ENCODE data around the gene TCF23.
"Not testable (repeated sequence)": the region's sequence is repeated elsewhere in the genome, so short reads cannot be mapped to it uniquely, and the experiment has no call there.

The TCF23 gene

DNA sequence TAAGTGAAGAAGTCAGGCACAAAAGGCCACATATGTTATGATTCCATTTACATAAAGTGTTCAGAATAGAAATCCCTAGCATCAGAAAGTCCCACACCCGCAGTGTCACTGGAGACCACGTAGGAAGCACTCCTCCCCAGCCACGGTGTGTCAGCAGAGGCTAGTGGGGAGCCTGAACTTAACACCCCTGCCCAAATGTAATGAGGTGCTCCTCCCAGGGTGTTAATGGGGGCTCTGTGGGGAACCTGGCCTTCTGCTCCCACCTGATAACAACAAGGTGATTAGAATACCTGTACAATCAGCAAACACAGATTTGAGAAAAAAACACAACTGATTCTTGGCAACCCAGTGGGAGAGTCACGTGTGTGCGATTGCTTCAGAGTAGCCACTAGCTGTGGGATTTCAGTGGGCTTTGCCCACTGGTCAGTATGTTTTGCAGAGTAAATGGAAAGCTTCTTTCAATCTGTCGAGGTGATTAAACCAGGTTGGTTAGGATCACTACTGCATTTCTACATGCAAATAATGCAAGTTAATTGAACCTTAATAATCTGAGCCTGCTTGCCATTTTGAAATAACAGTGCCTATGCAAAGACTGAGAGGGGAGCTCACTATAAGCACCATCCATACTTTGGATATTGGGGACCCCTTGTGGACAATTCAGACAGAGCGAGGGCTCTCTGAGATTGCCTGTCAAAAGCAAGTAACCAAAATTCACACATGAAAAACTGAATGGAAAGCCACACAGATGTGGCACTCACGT, 42.4 kb downstream of the TCF23 start:
- peak; percentile 44 for DNase-seq

DNA sequence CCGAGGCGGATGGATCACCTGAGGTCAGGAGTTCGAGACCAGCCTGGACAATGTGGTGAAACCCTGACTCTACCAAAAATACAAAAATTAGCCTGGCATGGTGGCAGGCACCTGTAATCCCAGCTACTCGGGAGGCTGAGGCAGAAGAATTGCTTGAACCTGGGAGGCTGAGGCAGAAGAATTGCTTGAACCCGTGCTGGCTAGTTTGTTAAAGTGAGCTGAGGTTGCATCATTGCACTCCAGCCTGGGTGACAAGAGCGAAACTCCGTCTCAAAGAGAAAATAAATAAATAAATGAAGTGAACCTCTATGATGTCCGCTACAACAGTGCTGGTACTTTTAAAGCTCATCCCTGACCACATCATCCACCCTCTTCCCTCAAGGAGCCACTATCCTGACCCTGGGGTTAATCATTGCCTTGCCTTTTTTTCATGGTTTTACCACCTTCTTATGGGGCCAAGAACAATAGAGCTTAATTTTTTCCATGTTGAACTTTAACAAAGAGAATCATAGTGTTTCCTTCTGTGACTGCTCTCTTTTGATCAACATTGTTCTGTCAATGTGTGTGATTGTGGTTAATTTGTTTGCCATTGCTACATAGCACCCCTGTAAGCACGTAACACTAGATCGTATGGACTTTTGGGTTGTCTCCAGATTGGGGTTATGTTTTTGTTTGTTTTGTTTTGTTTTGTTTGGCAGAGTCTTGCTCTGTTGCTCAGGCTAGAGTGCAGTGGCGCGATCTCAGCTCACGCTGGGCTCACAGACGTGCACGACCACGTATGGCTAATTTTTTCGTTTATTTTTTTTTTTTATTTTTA, 45.9 kb downstream of the TCF23 start:
- peak; percentile 25 for DNase-seq

DNA sequence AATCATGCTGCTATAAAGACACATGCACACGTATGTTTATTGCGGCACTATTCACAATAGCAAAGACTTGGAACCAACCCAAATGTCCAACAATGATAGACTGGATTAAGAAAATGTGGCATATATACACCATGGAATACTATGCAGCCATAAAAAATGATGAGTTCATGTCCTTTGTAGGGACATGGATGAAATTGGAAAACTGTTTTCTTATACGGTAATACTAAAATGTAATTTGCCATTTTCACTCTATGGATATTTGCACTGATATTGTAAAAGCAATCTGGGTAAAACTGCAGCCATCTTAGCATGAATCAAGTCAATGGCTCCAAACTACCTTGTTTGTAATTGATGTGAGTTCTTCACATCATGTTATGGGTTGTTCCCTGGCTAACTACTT, 47.0 kb downstream of the TCF23 start:
- not testable (repeated sequence) for DNase-seq

DNA sequence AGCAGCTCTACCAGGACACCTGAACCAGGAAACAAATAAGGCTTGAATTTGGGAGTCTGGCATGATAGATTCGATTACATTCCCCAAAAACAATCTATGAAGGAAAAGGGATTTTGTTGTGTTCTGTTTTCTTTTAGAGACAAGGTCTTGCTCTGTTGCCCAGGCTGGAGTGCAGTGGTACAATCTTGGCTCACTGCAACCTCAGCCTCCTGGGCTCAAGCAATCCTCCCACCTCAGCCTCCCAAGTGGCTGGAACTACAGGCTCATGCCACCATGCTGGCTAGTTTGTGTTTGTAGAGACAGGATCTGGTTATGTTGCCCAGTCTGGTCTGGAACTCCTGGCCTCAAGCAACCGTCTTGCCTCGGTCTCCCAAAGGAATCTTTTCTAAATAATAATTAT, 49.3 kb downstream of the TCF23 start:
- DNase-seq, result not testable (repeated sequence)

DNA sequence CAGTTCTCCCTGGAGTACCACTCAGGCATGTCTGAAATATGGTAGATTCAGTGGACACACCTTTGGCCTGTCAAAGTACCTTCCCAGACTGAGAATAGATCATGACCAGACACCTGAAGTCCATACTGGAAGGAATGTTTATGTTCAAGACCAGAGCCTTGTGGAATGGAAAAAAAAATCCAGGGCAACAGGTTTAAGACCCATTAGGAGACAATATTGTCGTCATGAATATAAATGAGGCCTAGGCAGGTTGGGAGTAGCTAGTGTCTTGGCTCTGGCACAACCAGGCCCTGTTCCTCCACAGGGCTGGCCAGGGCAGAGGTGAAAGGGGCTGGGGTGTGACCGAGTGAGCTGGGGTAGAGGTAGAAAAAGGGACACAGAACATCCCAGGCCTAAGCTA, 49.8 kb downstream of the TCF23 start:
- no peak for DNase-seq

DNA sequence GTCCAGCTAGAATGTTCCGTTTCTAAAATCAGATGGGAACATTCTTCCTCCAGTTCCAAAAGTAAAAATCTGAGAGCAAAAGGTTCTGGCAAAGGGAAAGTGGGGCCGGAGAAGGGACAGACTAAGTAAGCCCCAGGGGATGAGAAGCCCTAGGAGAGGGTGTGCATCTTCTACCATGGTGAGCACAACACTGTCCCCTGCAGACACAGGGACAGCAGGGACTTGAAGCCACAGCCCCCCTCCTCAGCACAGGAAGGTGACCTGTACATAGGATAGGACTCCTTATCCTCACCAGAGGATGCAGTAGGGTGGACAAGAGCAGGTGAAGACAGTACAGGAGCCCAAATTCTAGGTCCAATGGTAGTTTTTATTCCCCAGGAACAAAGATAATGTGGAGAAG, 50.4 kb downstream of the TCF23 start:
- no peak for DNase-seq

DNA sequence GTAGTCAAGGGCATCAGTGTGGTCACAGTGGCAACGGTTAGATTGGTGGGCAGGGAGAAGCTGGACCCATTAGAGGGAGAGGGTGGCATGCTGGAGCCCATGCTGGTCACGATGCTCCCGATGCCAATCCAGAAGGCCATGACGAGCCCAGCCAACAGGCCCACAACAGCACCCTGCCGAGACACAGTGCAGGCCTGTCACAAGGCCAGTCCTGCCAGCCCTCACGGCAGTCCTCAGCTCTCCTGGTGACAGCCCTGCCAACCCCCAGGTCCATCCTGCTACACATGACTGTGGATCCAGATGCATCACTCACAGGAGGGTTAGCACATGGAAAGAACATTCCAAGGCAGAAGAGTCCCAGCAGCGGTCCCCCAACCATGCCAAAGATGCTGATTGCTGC, 52.9 kb downstream of the TCF23 start:
- DNase-seq, result no peak

DNA sequence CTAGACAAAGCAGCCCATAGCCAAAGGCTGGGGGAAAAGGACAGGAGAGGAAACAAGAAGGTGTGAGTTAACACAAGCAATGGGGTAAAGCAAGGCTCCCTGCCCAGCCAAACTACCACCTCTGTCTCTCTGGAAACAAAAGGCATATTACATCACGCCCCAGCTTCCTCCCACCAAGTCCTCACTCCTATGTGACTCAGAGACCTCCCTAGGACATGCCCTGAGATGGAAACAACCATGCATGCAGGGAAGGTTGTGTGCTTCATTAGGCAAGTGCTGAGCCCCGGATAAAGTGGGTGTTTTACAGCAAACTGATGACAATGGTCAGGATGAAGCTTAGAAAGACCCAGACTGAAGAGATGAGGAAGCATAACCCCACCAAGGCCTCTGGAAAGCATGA, 54.0 kb downstream of the TCF23 start:
- no peak for DNase-seq

DNA sequence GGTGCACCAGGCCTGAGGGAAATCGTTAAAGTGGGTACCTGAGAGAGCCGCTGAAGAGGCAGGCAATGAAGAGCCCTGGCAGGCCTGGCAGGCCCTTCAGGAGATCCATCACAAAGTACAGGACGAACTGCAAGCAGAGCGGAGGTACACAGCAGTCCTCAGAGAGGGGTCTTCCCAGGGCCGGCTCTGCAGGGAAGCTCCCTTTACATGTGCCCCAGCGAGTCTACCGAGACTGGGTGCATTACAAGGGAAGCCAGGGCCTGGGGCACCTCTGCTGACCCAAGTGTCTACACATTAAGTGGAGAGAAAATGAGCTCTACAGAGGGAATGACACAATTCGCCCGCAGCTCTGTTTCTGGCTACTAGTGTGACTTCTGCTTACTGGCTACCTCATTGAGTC, 54.9 kb downstream of the TCF23 start:
- no peak for DNase-seq

DNA sequence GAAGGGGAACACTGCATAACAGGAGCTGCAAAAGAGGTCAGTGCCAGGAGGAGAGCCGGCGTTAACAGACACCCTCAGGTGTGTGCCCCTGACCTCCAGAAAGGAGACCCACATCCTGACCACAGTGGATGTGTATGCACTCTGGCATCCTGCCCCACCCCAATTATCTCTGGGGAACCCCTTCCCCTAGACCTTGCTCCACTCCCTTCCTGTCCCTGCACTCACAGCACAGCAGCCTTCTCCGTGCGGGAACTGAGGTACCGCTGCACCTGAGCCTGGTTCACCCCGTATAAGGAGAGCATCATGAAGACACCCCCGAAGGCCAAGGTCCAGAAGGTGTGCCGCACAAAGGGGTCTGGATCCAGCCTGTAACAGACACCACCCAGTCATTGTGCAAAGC, 55.8 kb downstream of the TCF23 start:
- no peak for DNase-seq

DNA sequence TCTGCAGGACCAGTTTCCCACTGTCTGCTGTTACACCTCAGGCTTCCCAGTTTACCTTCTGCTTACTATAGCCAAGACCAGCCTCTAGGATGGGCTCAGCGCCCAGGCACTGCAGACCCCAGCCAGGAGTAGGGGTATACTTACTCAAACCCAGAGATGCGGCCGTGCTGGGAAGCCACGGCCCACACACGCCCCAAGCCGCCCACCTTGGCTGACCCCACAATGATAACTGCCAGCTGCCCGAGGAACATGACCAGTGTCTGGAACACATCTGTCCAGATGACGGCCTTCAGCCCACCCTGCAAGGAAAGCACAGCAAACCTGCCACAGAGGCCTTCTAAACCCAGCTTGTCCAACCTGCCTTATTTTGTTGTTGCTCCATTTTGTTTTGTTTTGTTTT, 56.4 kb downstream of the TCF23 start:
- no peak for DNase-seq

DNA sequence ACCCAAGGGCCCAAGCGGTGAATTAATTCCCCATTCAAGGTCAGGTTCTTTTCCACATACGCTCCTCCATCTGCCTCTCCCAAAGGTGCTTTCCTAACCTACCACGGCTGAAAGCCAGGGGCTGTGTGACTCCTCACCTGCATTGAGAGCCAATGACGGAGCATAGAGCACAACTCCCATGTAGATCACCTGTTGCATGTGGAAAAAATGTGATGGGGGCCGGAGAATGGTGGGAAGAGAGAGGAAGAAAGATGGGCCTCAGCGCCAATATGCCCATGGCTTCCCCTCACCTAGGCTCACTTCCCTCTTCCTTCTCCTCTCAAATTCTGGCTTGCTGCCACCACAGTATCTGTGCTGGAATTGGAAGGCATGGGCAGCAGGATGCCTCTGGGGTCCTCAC, 57.5 kb downstream of the TCF23 start:
- DNase-seq, result no peak

All from NCI-H2081 treated with DMSO at 0.1 percent for 48 hours (cell line).